Keratinocyte (primary cell): ENCODE results near the gene SLC6A9.

Experiments
- EZH2 ChIP-seq: IDR thresholded peaks from one replicate; pipeline ENCODE4 v1.6.1; 2012; ENCODE audit warnings: inconsistent platforms, mild to moderate bottlenecking, low read length, moderate library complexity
- TF ChIP-seq, protein P1 (sequence below), 3 experiments: IDR thresholded peaks in 1 of 3; conservative IDR thresholded peaks in 1 of 3; optimal IDR thresholded peaks in 1 of 3; 2 replicates in 2 of 3; 3 replicates in 1 of 3; pipeline versions ENCODE3 to v1.5.1; 2011; ENCODE audit warnings: low read length in 3 of 3, mild to moderate bottlenecking in 3 of 3, moderate library complexity in 2 of 3, control low read depth in 1 of 3, inconsistent platforms in 1 of 3; ENCODE audit not compliant: insufficient read depth in 2 of 3; ENCODE audit errors: extremely low read depth in 1 of 3

DNA sequence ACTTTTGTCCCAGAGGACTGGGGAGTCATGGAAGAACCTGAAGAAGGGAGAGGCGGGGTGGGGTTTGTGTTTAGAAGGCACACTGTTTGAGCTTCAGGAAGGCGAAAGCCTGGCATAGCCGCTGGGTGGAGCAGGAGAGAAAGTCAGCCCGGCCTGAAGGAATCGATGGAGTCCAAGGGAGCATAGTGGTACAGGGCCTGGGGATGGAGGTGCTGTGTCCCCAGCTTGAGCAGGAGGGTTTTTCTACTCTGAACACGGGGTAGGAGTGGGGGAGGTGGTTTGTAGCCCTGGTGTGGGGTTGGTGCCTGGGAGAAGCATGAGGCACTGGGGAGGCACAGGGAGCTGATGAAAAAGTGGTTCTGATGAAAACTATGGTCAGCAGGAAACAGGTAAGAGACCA lies 44.5 kb downstream of the SLC6A9 start:
- TF ChIP-seq, protein P1, sequence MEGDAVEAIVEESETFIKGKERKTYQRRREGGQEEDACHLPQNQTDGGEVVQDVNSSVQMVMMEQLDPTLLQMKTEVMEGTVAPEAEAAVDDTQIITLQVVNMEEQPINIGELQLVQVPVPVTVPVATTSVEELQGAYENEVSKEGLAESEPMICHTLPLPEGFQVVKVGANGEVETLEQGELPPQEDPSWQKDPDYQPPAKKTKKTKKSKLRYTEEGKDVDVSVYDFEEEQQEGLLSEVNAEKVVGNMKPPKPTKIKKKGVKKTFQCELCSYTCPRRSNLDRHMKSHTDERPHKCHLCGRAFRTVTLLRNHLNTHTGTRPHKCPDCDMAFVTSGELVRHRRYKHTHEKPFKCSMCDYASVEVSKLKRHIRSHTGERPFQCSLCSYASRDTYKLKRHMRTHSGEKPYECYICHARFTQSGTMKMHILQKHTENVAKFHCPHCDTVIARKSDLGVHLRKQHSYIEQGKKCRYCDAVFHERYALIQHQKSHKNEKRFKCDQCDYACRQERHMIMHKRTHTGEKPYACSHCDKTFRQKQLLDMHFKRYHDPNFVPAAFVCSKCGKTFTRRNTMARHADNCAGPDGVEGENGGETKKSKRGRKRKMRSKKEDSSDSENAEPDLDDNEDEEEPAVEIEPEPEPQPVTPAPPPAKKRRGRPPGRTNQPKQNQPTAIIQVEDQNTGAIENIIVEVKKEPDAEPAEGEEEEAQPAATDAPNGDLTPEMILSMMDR (optimal IDR thresholded peaks at IDR 0.05 in 1 of 3, IDR thresholded peaks at IDR 0.05 in 1 of 3, conservative IDR thresholded peaks at IDR 0.05 in 1 of 3; ENCODE audit: extremely low read depth in 1 of 3, insufficient read depth in 2 of 3, low read length in 3 of 3), result peak in 1 of 3 experiments; percentile 28
- TF ChIP-seq EZH2, result no peak
